Measurements from ENCODE around the gene ACO1. TPM values are rescaled to one million over a fixed set of nuclear protein-coding genes. Genes with fewer than 3 reads are reported as not detected.

The ACO1 gene
- total and polyA plus RNA-seq, 12 donors = 11.3 to 130 (median 97.3) TPM

GRCh38 chr9:32394381-32395049, 10.1 kb downstream of the ACO1 start:
- no peak for DNase-seq
- TF ChIP-seq CTCF (IDR thresholded peaks at IDR 0.05) (no peak), POLR2A (IDR thresholded peaks at IDR 0.05) (no peak)
- Histone ChIP-seq H3K27ac (peak overlapping the region in 4 of 5 donors; percentile 61 to 83 (median 69)), H3K36me3 (replicated peaks in 1 of 2) (no peaks in the 10 kb centered on the region), H3K27me3 (no peaks in the 10 kb centered on the region), H3K4me1 (replicated peaks in 1 of 2) (peaks cover 38 to 56% of the 10 kb centered on the region in 2 donors), H3K9me3 (replicated peaks in 1 of 3) (no peaks in the 10 kb centered on the region), H3K4me3 (no peak overlapping the region)
- 80 to 85% (median 83%) methylated on average over 6 of the region's 6 CpGs for WGBS, 4 donors
- intact Hi-C loops (cut with DNase I) = loop anchor here in 1 of 2 donors (10.0 kb wide), 1 partner anchor 840 kb away; no protein-coding TSS in a partner anchor

DNA sequence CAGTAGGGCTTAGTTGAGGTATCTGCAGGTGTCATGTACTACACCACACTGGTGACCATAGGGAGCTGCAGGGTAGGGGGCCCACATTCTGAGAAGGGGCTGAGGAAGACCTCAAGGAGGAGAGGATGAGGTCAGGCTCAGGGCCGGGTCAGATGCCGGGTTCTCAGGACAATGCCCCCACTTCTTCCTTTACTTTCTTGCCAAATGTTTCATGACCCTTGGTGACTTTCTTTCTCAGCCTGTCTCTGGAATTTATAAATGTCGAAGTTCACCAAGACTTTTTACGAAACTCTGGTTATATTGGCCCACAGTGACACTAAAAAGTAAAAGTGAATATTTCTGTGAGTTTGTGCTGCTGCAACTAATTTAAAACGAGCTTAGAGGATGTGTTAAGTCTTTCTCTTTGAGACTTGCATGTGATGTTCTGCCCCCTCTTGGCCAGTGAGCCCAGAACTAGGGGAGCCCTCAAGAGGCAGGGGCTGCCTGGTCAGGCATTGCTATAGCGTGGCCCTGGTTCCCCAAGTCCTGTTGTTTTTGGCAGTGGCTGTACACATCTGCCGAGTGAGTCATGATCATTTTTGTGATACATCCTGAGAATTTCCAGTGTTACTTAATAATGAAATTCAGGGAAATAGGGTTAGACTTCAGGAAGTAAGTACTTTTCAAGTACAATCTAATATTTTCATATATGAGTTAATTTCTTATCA, 11.2 kb downstream of the ACO1 start:
- WGBS, 4 donors = 17 to 30% (median 22%) methylated on average over 7 of the region's 7 CpGs
- DNase-seq = peak; percentile 44 to 82 (median 76)
- Histone ChIP-seq H3K36me3 (replicated peaks in 1 of 2) (no peaks in the 10 kb centered on the region), H3K4me1 (replicated peaks in 1 of 2) (peaks cover 29 to 50% of the 10 kb centered on the region in 2 donors), H3K27ac (peak overlapping the region in 4 of 5 donors; percentile 61 to 83 (median 69)), H3K4me3 (no peak overlapping the region), H3K9me3 (replicated peaks in 1 of 3) (no peaks in the 10 kb centered on the region), H3K27me3 (no peaks in the 10 kb centered on the region)
- intact Hi-C loops (cut with DNase I) = loop anchor here in 1 of 2 donors (10.0 kb wide), 1 partner anchor 839 kb away; no protein-coding TSS in a partner anchor
- TF ChIP-seq POLR2A (IDR thresholded peaks at IDR 0.05) (peak in 1 of 2 donors; percentile 31), CTCF (IDR thresholded peaks at IDR 0.05) (peak in 1 of 6 experiments; percentile 9)

- TF ChIP-seq CTCF (IDR thresholded peaks at IDR 0.05) (no peak), POLR2A (IDR thresholded peaks at IDR 0.05) (no peak)
- 62 to 71% (median 66%) methylated on average over 3 of the region's 3 CpGs for WGBS, 4 donors
- Histone ChIP-seq H3K27ac (no peak overlapping the region), H3K36me3 (replicated peaks in 1 of 2) (no peaks in the 10 kb centered on the region), H3K4me3 (no peak overlapping the region), H3K9me3 (replicated peaks in 1 of 3) (no peaks in the 10 kb centered on the region), H3K4me1 (replicated peaks in 1 of 2) (peaks cover 33 to 62% of the 10 kb centered on the region in 2 donors), H3K27me3 (no peaks in the 10 kb centered on the region)
- no peak for DNase-seq
- intact Hi-C loops (cut with DNase I) = loop anchor here in 1 of 2 donors (10.0 kb wide), 1 partner anchor 837 kb away; no protein-coding TSS in a partner anchor
Observed at GRCh38 chr9:32398207-32398606, 13.8 kb downstream of the ACO1 start.

DNA sequence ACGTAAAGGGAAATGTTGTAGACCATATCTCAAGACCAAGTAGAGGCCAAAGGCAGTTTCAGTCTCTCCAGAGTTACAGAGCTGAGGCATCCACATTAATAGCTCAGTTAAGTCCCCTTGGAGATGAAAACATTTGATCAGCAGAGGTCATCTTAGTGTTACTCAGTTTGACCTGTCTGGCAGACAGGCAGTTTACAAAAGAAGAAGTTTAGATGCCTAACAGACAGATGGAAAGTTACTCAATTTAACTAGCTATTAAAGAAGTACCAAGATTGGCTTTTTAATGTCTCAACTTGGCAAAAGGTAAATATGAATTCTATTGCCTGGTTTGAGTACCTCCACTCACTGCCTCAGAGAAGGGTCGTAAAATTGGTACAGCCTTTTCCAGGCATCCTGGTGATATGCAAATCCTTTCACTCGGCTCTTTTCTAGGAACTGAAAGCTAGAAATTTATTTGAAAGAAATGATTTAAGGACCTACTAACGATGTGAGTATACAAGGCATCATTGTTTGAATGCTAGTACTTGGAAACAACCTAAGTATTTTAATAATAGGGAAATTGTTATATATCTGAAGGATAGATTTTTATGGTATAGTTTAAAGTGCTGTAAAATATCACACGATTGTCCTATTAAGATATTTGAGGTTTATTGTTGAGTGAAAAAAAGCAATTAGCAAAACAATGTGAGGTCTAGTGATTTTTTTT, 14.8 kb downstream of the ACO1 start:
- 62 to 77% (median 72%) methylated on average over 5 of the region's 5 CpGs for WGBS, 4 donors
- TF ChIP-seq POLR2A (IDR thresholded peaks at IDR 0.05) (no peak), CTCF (IDR thresholded peaks at IDR 0.05) (no peak)
- no peak overlapping the region for H3K4me3 ChIP-seq
- H3K4me1 ChIP-seq (replicated peaks in 1 of 2) = peaks cover 38 to 66% of the 10 kb centered on the region in 2 donors
- H3K9me3 ChIP-seq (replicated peaks in 1 of 3) = no peaks in the 10 kb centered on the region
- no peaks in the 10 kb centered on the region for H3K27me3 ChIP-seq
- H3K27ac ChIP-seq = peak overlapping the region in 1 of 5 donors; percentile 38
- H3K36me3 ChIP-seq (replicated peaks in 1 of 2) = no peaks in the 10 kb centered on the region
- DNase-seq = no peak
- intact Hi-C loops (cut with DNase I) = loop anchor here in 1 of 2 donors (10.0 kb wide), 1 partner anchor 836 kb away; no protein-coding TSS in a partner anchor

All from adrenal gland (tissue), 12 donors.